ENCODE data around the gene USP21.
A peak's percentile ranks its signal among the peaks of the same experiment; 100 is the strongest.

Gene USP21

DNA sequence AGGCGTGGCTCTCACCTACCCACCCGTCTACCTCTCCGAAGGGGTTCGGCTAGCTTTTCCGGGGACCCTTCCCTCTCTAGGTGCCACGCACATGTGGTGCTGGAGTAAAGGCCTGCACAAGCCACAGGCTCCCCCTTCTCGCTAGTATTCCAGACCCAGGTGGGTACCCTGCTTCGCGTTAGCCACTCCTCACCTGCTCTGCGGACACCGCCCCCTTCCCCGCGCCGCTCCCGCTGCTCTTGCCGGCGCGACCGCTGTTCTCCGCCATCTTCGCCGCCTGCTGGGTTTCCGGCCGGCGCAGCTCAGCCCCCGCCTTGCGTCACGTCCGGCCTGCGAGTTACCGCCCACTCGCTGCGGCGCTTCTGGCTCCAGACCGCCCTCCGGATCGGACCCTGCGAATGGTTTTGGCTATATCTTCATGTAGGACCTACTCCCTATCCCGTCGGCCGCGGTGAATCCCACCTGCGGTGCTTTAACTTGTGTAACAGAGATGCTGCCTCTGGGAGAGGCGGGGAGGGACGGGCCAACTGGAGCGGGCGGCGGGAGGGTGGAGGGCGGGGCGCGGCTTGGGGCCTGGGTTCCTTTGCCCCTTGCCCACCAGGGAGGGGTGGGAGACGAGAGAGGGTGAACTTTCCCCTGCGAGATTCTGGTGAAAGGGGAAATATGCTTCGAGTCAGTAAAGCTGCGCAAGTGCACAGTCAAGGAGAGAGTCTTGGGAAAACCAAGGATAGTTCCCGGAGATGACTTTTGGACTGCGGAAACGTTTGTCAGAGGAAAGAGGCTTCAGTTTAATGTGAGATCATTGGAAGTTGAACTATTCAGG is 41.3 kb upstream of the USP21 start, which contains the start of the genes NIT1 and PFDN2:
Gene NIT1 (plus strand): TSS at position 347 of the 823 bp plus-strand sequence. CDS start 72 bp downstream, at position 419.
Gene PFDN2 (minus strand): TSS at position 279 of the 823 bp plus-strand sequence. CDS start 11 bp downstream, at position 268.
- peak within 1 kb of the TSS; percentile 84 for H3K27ac ChIP-seq
- H3K36me3 ChIP-seq (ENCODE audit: insufficient read depth, low read length): peaks cover 50% of the 10 kb centered on the region
- TF ChIP-seq FOXP2 (optimal IDR thresholded peaks at IDR 0.05; ENCODE audit: control extremely low read depth, extremely low read length, insufficient read depth) (peak; percentile 86), POLR2AphosphoS5 (IDR thresholded peaks at IDR 0.05; ENCODE audit: borderline replicate concordance, low read depth, low read length) (peak; percentile 94), EZH2 (IDR thresholded peaks at IDR 0.05) (no peak)
- peak within 1 kb of the TSS; percentile 94 for H3K4me3 ChIP-seq
- no peaks in the 10 kb centered on the region for H3K9me3 ChIP-seq (ENCODE audit: low read depth, low read length)
- peak within 1 kb of the TSS; percentile 90 for H3K9ac ChIP-seq (ENCODE audit: insufficient read length)
- DNase-seq (ENCODE audit: low read depth, low spot score): no peak

DNA sequence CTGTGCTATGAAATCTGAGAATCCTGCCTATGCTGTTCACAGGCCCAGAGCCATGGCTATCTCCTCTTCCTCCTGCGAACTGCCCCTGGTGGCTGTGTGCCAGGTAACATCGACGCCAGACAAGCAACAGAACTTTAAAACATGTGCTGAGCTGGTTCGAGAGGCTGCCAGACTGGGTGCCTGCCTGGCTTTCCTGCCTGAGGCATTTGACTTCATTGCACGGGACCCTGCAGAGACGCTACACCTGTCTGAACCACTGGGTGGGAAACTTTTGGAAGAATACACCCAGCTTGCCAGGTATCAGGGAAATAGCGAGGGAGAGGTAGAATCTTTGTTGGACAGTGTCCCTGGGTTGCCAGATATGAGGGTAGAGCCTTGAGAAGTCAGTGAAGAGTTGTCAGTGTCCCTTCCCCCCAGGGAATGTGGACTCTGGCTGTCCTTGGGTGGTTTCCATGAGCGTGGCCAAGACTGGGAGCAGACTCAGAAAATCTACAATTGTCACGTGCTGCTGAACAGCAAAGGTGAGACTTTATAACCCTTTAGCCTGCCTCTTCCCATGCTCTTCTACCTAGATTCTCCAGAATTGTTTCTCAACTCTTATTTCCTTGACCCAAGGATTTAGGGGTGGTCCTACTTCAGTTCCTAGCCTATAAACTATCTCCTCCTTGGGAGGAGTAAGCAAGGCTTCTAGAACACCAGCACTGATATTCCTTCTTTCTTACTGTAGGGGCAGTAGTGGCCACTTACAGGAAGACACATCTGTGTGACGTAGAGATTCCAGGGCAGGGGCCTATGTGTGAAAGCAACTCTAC is 40.0 kb upstream of the USP21 start:
- TF ChIP-seq EZH2 (IDR thresholded peaks at IDR 0.05) (no peak), FOXP2 (optimal IDR thresholded peaks at IDR 0.05; ENCODE audit: control extremely low read depth, extremely low read length, insufficient read depth) (no peak), POLR2AphosphoS5 (IDR thresholded peaks at IDR 0.05; ENCODE audit: borderline replicate concordance, low read depth, low read length) (peak; percentile 5; the same call in 1 of the 2 replicates)
- H3K27ac ChIP-seq: 0 out of 2 replicates have a peak overlapping the region, but pooled peaks have one; percentile 9
- peak overlapping the region; percentile 94 for H3K4me3 ChIP-seq
- no peak for DNase-seq (ENCODE audit: low read depth, low spot score)
- peak overlapping the region; percentile 90 for H3K9ac ChIP-seq (ENCODE audit: insufficient read length)
- peaks cover 55% of the 10 kb centered on the region for H3K36me3 ChIP-seq (ENCODE audit: insufficient read depth, low read length)
- no peaks in the 10 kb centered on the region for H3K9me3 ChIP-seq (ENCODE audit: low read depth, low read length)

GRCh38 chr1:161121042-161121650 is 38.2 kb upstream of the USP21 start:
- H3K36me3 ChIP-seq (ENCODE audit: insufficient read depth, low read length): peaks cover 63% of the 10 kb centered on the region
- no peak overlapping the region for H3K27ac ChIP-seq
- no peaks in the 10 kb centered on the region for H3K9me3 ChIP-seq (ENCODE audit: low read depth, low read length)
- no peak for TF ChIP-seq EZH2 (IDR thresholded peaks at IDR 0.05)
- TF ChIP-seq FOXP2 (optimal IDR thresholded peaks at IDR 0.05; ENCODE audit: control extremely low read depth, extremely low read length, insufficient read depth): no peak
- no peak for TF ChIP-seq POLR2AphosphoS5 (IDR thresholded peaks at IDR 0.05; ENCODE audit: borderline replicate concordance, low read depth, low read length)
- H3K4me3 ChIP-seq: no peak overlapping the region
- no peak overlapping the region for H3K9ac ChIP-seq (ENCODE audit: insufficient read length)
- no peak for DNase-seq (ENCODE audit: low read depth, low spot score)

DNA sequence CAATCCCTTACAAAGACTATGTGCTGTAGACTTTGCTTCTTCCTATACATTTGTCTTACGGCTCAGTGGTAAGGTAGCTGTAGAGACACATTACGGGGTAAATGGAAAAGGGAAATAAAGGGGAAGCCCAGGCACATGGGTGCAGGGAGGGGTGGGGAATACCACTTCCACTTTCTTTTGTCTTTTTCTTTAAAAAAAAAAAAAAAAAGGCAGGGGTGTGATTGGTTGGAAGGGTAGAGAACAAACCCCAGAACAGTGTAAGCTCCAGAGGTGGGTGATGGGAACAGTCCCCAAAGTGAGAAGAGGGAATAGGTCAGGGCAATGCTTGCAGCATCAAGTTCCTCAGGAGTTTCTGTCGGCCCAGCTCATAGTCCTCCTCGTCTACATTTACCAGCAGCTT is 37.5 kb upstream of the USP21 start:
- no peak overlapping the region for H3K9ac ChIP-seq (ENCODE audit: insufficient read length)
- peaks cover 67% of the 10 kb centered on the region for H3K36me3 ChIP-seq (ENCODE audit: insufficient read depth, low read length)
- TF ChIP-seq EZH2 (IDR thresholded peaks at IDR 0.05) (no peak), FOXP2 (optimal IDR thresholded peaks at IDR 0.05; ENCODE audit: control extremely low read depth, extremely low read length, insufficient read depth) (no peak), POLR2AphosphoS5 (IDR thresholded peaks at IDR 0.05; ENCODE audit: borderline replicate concordance, low read depth, low read length) (no peak)
- no peak for DNase-seq (ENCODE audit: low read depth, low spot score)
- H3K4me3 ChIP-seq: no peak overlapping the region
- no peak overlapping the region for H3K27ac ChIP-seq
- H3K9me3 ChIP-seq (ENCODE audit: low read depth, low read length): no peaks in the 10 kb centered on the region

GRCh38 chr1:161122967-161123366 is 36.3 kb upstream of the USP21 start:
- Histone ChIP-seq H3K4me3 (no peak overlapping the region), H3K9ac (ENCODE audit: insufficient read length) (no peak overlapping the region), H3K36me3 (ENCODE audit: insufficient read depth, low read length) (peaks cover 79% of the 10 kb centered on the region), H3K27ac (no peak overlapping the region), H3K9me3 (ENCODE audit: low read depth, low read length) (no peaks in the 10 kb centered on the region)
- TF ChIP-seq EZH2 (IDR thresholded peaks at IDR 0.05): no peak
- TF ChIP-seq FOXP2 (optimal IDR thresholded peaks at IDR 0.05; ENCODE audit: control extremely low read depth, extremely low read length, insufficient read depth): no peak
- no peak for TF ChIP-seq POLR2AphosphoS5 (IDR thresholded peaks at IDR 0.05; ENCODE audit: borderline replicate concordance, low read depth, low read length)
- no peak for DNase-seq (ENCODE audit: low read depth, low spot score)

DNA sequence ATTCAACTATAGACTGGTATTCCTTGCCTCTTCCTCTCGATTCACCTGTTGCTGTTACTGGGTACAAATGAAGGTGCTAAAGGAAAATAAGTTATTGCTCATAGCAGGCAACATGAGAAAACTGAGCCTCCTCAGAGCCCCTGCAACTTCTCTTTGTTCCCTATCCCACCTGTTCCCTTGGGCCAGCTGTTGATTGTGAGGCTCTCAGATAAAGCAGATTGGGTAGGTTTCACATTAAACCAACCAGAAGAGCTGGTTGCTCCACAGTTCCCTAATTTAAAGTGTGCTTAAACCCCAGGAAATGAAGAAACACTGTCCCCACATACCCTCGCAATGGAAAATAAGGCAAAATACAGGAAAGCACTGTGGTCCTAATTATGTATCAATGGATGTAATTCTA is 31.7 kb upstream of the USP21 start:
- TF ChIP-seq POLR2AphosphoS5 (IDR thresholded peaks at IDR 0.05; ENCODE audit: borderline replicate concordance, low read depth, low read length): no peak
- no peak for TF ChIP-seq FOXP2 (optimal IDR thresholded peaks at IDR 0.05; ENCODE audit: control extremely low read depth, extremely low read length, insufficient read depth)
- no peak for TF ChIP-seq EZH2 (IDR thresholded peaks at IDR 0.05)
- peaks cover 65% of the 10 kb centered on the region for H3K36me3 ChIP-seq (ENCODE audit: insufficient read depth, low read length)
- no peaks in the 10 kb centered on the region for H3K9me3 ChIP-seq (ENCODE audit: low read depth, low read length)
- no peak overlapping the region for H3K27ac ChIP-seq
- DNase-seq (ENCODE audit: low read depth, low spot score): no peak
- H3K9ac ChIP-seq (ENCODE audit: insufficient read length): no peak overlapping the region
- H3K4me3 ChIP-seq: no peak overlapping the region

GRCh38 chr1:161128591-161129420 is 30.5 kb upstream of the USP21 start:
- no peak for DNase-seq (ENCODE audit: low read depth, low spot score)
- no peak overlapping the region for H3K4me3 ChIP-seq
- TF ChIP-seq EZH2 (IDR thresholded peaks at IDR 0.05) (no peak), FOXP2 (optimal IDR thresholded peaks at IDR 0.05; ENCODE audit: control extremely low read depth, extremely low read length, insufficient read depth) (no peak), POLR2AphosphoS5 (IDR thresholded peaks at IDR 0.05; ENCODE audit: borderline replicate concordance, low read depth, low read length) (no peak)
- no peak overlapping the region for H3K27ac ChIP-seq
- H3K9ac ChIP-seq (ENCODE audit: insufficient read length): no peak overlapping the region
- H3K9me3 ChIP-seq (ENCODE audit: low read depth, low read length): no peaks in the 10 kb centered on the region
- H3K36me3 ChIP-seq (ENCODE audit: insufficient read depth, low read length): peaks cover 55% of the 10 kb centered on the region
